OCI-LY3 (cell line): Measurements from ENCODE around the gene PTPRD.

Experiments used
- EZH2phosphoT487 ChIP-seq: fragments of 200-600 bp; shearing (Covaris generic); IDR thresholded peaks from 2 replicates; pipeline ENCODE4 v1.6.1; 2018; ENCODE audit warnings: antibody characterized with exemption, mixed run types, low read depth
- TF ChIP-seq, protein P1 (sequence below): fragments of 200-600, 300-600 bp; sonication (generic); IDR thresholded peaks from 2 replicates; pipeline ENCODE4 v1.5.1; 2014; ENCODE audit warnings: antibody characterized with exemption, low read length, low read depth

DNA sequence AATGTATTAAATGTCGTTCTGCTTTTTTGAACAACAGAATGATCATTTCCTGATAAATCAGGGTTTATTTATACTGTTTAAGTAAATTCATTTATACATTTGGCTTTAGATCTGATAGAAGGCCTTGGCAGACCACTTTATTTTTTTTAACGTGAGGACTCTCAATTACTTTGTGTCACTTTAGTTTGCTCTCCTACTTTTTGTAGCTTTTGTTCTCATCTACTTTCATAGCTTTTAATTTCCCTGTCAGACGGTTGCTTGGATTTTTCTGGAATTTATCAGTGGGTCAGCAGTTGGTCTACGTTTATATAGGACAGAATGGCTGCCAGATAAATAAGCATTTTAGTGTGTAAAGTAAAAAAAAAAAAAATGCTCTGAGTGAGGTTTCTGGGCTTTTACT lies 1910.9 kb downstream of the PTPRD start:
- TF ChIP-seq, protein P1, sequence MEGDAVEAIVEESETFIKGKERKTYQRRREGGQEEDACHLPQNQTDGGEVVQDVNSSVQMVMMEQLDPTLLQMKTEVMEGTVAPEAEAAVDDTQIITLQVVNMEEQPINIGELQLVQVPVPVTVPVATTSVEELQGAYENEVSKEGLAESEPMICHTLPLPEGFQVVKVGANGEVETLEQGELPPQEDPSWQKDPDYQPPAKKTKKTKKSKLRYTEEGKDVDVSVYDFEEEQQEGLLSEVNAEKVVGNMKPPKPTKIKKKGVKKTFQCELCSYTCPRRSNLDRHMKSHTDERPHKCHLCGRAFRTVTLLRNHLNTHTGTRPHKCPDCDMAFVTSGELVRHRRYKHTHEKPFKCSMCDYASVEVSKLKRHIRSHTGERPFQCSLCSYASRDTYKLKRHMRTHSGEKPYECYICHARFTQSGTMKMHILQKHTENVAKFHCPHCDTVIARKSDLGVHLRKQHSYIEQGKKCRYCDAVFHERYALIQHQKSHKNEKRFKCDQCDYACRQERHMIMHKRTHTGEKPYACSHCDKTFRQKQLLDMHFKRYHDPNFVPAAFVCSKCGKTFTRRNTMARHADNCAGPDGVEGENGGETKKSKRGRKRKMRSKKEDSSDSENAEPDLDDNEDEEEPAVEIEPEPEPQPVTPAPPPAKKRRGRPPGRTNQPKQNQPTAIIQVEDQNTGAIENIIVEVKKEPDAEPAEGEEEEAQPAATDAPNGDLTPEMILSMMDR = no peak
- TF ChIP-seq EZH2phosphoT487 = no peak
